ENCODE measurements around the gene DNMT3A.

DNA sequence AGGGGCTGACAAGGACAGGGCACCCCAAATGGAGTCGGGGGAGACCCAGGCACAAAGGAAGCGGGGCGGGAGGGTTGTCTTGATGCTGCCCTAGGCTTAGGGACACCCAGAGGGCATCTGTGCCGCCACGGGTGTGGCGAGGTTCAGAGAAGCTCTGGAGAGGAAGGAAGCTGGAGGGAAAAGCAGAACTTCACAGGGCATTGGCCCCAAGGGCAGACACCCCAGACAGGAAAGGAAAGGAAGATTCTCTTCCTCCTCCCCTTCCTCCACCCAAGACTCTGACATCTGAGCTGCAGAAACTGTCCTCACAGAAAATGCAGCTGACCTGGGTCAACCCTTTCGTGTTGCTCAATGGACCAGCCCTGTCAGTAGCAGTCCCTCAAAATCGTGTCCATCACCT lies 25.6 kb downstream of the DNMT3A start:
- no peak for TF ChIP-seq EZH2 (IDR thresholded peaks at IDR 0.05; ENCODE audit: insufficient read depth, poor library complexity, severe bottlenecking)
- TF ChIP-seq EZH2phosphoT487 (IDR thresholded peaks at IDR 0.05; ENCODE audit: insufficient read depth, low read depth), result no peak
